ENCODE measurements around the gene JADE1. TPM values are rescaled to one million over a fixed set of nuclear protein-coding genes. Genes with fewer than 3 reads are reported as not detected.

JADE1 gene
- total and polyA plus RNA-seq, 9 of the 15 experiments (the other 6 are each of a cell fraction or from before 2014, with no cell fraction given): 8.3 to 37.9 (median 24.4) TPM

GRCh38 chr4:128809477-128810330 is at the start of gene JADE1 (continued):
- TF ChIP-seq ATF2 (CRISPR knock-in tag; IDR thresholded peaks at IDR 0.05) (no peak), RBM22 (IDR thresholded peaks at IDR 0.05; ENCODE audit: low read depth, low read length, poor library complexity, severe bottlenecking) (no peak), SMC3 (conservative IDR thresholded peaks at IDR 0.05; ENCODE audit: insufficient read depth, low read depth, low read length) (peak; percentile 83), ZNF224 (CRISPR knock-in tag; IDR thresholded peaks at IDR 0.05) (no peak), SMAD1 (IDR thresholded peaks at IDR 0.05; ENCODE audit: low read depth, low read length, partially characterized antibody) (no peak), ZFP1 (CRISPR knock-in tag; IDR thresholded peaks at IDR 0.05) (no peak), DEAF1 (CRISPR knock-in tag; IDR thresholded peaks at IDR 0.05) (peak; percentile 75), ZNF696 (CRISPR knock-in tag; conservative IDR thresholded peaks at IDR 0.05) (no peak), MAFK (IDR thresholded peaks at IDR 0.05; ENCODE audit: low read length) (no peak), ETS2 (tag; IDR thresholded peaks at IDR 0.05; ENCODE audit: borderline replicate concordance, poor library complexity, severe bottlenecking) (no peak), ZC3H4 (CRISPR knock-in tag; IDR thresholded peaks at IDR 0.05; ENCODE audit: borderline replicate concordance) (no peak), ZC3H11A (IDR thresholded peaks at IDR 0.05; ENCODE audit: low read depth, low read length) (no peak), HDAC2 (IDR thresholded peaks at IDR 0.05) (no peak), DNMT1 (IDR thresholded peaks at IDR 0.05) (no peak), ZNF3 (CRISPR knock-in tag; IDR thresholded peaks at IDR 0.05) (no peak), PKNOX1 (IDR thresholded peaks at IDR 0.05) (no peak), PREB (CRISPR knock-in tag; IDR thresholded peaks at IDR 0.05) (no peak), NBN (IDR thresholded peaks at IDR 0.05; ENCODE audit: low read depth) (peak; percentile 38; the same call in 1 of the 2 replicates), ZNF586 (CRISPR knock-in tag; conservative IDR thresholded peaks at IDR 0.05) (no peak), ZNF165 (CRISPR knock-in tag; IDR thresholded peaks at IDR 0.05; ENCODE audit: borderline replicate concordance) (no peak), ZNF41 (CRISPR knock-in tag; conservative IDR thresholded peaks at IDR 0.05) (no peak), IRF9 (tag; IDR thresholded peaks at IDR 0.05) (no peak), SUPT5H (IDR thresholded peaks at IDR 0.05) (peak; percentile 56), SMARCE1 (IDR thresholded peaks at IDR 0.05) (no peak)

All from K562 (cell line).